GM19463 (cell line): Measurements from ENCODE around the gene MEX3D.
"Not testable (repeated sequence)": the region's sequence is repeated elsewhere in the genome, so short reads cannot be mapped to it uniquely, and the experiment has no call there.

Experiments
- ATAC-seq: cut with Tn5 transposase; IDR thresholded peaks from one replicate; pipeline ENCODE4 v1.9.1; 2021; ENCODE audit warnings: mild to moderate bottlenecking, moderate library complexity; ENCODE audit not compliant: unreplicated experiment

The MEX3D gene

GRCh38 chr19:1540365-1540925, 27.7 kb downstream of the MEX3D start:
- ATAC-seq: no peak

GRCh38 chr19:1539749-1540148, 28.4 kb downstream of the MEX3D start:
- not testable (repeated sequence) for ATAC-seq

GRCh38 chr19:1538978-1539377, 29.1 kb downstream of the MEX3D start:
- no peak for ATAC-seq

GRCh38 chr19:1535699-1536098, 32.4 kb downstream of the MEX3D start:
- ATAC-seq: not testable (repeated sequence)

- ATAC-seq: no peak
These were observed 33.2 kb downstream of the MEX3D start for GRCh38 chr19:1534972-1535371.

- no peak for ATAC-seq
These were observed 34.5 kb downstream of the MEX3D start for GRCh38 chr19:1533510-1534150.

GRCh38 chr19:1532003-1532402, 36.1 kb downstream of the MEX3D start:
- no peak for ATAC-seq

- ATAC-seq: no peak
These were observed 36.5 kb downstream of the MEX3D start for GRCh38 chr19:1531587-1531986.

GRCh38 chr19:1530856-1531255, 37.3 kb downstream of the MEX3D start:
- ATAC-seq: not testable (repeated sequence)

- no peak for ATAC-seq
These were observed 38.7 kb downstream of the MEX3D start for GRCh38 chr19:1529430-1529816.

GRCh38 chr19:1528596-1529429, 39.3 kb downstream of the MEX3D start:
- ATAC-seq: no peak

- no peak for ATAC-seq
These were observed 40.3 kb downstream of the MEX3D start for GRCh38 chr19:1527650-1528309.

GRCh38 chr19:1526979-1527649, 41.0 kb downstream of the MEX3D start:
- ATAC-seq: no peak

- no peak for ATAC-seq
These were observed 41.9 kb downstream of the MEX3D start for GRCh38 chr19:1526066-1526778.

GRCh38 chr19:1525343-1525742, 42.8 kb downstream of the MEX3D start:
- ATAC-seq: no peak

- no peak for ATAC-seq
These were observed 43.2 kb downstream of the MEX3D start for GRCh38 chr19:1524972-1525325.

GRCh38 chr19:1524287-1524971, 43.7 kb downstream of the MEX3D start:
- ATAC-seq: no peak

- no peak for ATAC-seq
These were observed 44.5 kb downstream of the MEX3D start, which contains the start of gene PLK5 for GRCh38 chr19:1523412-1524286. PLK5 (plus strand) TSS chr19:1524077; CDS start chr19:1526997, 2,920 bp downstream.

GRCh38 chr19:1522838-1523237, 45.3 kb downstream of the MEX3D start:
- ATAC-seq: no peak
